Activated gamma-delta T cell treated with anti-CD3 and anti-CD28 coated beads, Interleukin-2, amount 50 U/mL, for 16 hours (primary cell): ENCODE data around the gene ZC3HAV1.
A peak's percentile ranks its signal among the peaks of the same experiment; 100 is the strongest.
"Not testable (repeated sequence)": the region's sequence is repeated elsewhere in the genome, so short reads cannot be mapped to it uniquely, and the experiment has no call there.

Experiments
- DNase-seq: peaks from one replicate; pipeline ENCODE4 v3.0.0-alpha.2; 2020; ENCODE audit warnings: low read depth

The ZC3HAV1 gene

DNA sequence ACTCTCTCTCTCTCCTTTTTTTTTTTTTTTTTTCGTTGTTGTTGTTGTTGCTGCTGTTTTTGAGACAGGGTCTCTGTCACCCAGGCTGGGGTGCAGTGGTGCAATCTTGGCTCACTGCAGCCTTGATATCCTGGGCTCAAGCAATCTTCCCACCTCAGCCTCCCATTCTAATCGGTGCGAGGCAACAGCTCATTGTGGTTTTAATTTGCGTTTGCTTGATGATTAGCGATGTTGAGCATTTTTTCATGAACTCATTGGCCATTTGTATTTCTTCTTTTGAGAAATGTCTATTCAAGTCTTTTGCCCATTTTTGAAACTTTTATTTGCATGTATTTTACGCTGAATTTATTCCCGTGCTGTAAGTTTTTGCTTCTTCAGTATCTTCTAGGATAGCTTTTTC lies 60.4 kb downstream of the ZC3HAV1 start:
- DNase-seq, result no peak

- no peak for DNase-seq
These were observed 61.5 kb downstream of the ZC3HAV1 start for GRCh38 chr7:139047970-139048369.

- DNase-seq, result no peak
These were observed 63.4 kb downstream of the ZC3HAV1 start for GRCh38 chr7:139046143-139046542.

- no peak for DNase-seq
These were observed 64.4 kb downstream of the ZC3HAV1 start for GRCh38 chr7:139044813-139045794.

GRCh38 chr7:139043823-139044812 lies 65.4 kb downstream of the ZC3HAV1 start:
- DNase-seq, result peak; percentile 76

DNA sequence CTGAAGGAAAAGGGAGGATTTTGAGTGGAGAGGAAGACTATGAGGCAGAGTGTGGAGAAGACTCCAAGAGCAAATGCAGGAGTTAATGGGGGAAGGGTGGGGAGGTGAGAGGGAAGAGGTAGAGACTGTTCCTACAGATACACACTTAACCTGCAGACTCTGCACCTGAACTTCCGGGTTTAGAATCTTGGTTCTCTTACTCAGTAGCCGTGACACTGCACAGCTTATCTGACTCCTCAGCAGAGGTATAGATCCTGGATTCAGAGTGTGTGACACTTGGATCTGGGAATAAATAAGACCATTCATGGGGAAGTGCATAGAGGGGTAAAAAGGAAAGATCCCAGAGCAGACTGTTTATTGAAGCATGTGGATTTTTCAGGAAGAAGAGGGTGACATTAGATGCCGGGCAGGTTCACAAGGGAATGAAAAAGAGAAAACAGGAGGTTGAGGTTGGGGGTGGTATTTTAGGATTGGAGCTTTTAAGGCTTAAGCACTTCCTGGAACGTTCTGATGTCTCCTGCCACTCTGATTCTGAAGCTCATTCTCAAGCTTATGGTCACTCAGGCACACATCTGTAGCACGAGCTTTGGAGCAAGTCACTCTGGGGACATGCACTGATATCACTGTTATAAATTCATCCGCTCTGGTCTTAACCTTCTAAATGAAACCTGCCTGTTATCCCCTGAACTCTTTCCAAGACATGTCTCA lies 68.0 kb downstream of the ZC3HAV1 start:
- no peak for DNase-seq

- no peak for DNase-seq
These were observed 70.8 kb downstream of the ZC3HAV1 start for GRCh38 chr7:139038691-139039090.

GRCh38 chr7:139036901-139037300 lies 72.6 kb downstream of the ZC3HAV1 start:
- no peak for DNase-seq

- peak; percentile 17 for DNase-seq
These were observed 73.8 kb downstream of the ZC3HAV1 start, which contains the start of gene ZC3HAV1L for GRCh38 chr7:139035586-139036353. Gene ZC3HAV1L, minus strand, starts transcription at chr7:139036042. Its CDS starts 25 bp downstream, at chr7:139036017.

GRCh38 chr7:139034855-139035585 lies 74.5 kb downstream of the ZC3HAV1 start:
- no peak for DNase-seq

DNA sequence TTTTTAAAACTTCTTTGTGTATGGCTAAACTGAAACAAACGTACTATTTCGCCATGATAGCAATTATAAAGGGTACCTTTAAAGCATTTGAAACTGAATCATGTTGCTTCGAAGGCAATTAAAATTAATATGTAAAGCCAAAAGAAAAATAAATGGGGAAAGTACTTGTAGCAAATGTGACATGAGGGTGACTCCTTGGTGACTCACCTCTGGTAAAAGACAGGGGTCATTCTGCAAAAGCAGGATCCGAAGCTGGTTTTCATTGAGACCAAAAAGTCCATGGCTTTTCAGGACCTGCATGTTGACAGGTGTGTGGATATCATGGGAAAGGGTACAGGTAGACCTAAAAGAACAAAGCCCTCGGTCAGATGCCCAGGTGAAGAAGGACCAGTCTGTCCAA lies 75.2 kb downstream of the ZC3HAV1 start:
- no peak for DNase-seq

GRCh38 chr7:139033346-139034114 lies 76.0 kb downstream of the ZC3HAV1 start:
- no peak for DNase-seq

GRCh38 chr7:139032473-139032872 lies 77.0 kb downstream of the ZC3HAV1 start:
- DNase-seq, result no peak

GRCh38 chr7:139029353-139029752 lies 80.2 kb downstream of the ZC3HAV1 start:
- DNase-seq, result no peak

DNA sequence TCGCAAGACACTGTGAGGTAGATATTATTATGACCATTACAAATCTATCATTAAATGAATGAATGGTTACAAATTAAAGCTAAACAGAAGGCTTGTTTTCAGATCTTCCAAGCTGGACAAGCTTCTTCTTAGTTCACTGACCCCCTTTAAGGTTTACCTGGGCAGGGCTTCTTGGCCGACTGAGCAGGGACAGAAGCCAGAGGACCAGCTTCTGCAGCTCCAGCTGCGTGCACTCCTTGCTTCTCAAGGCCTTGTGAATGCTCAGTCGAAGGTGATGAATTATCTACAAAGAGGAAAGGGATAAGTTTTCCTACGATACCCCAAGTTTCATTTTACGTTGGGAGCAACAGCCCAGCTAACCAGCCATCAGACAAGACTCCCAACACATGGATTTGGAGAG lies 83.0 kb downstream of the ZC3HAV1 start:
- no peak for DNase-seq

- DNase-seq, result not testable (repeated sequence)
These were observed 83.7 kb downstream of the ZC3HAV1 start for GRCh38 chr7:139025861-139026260.

DNA sequence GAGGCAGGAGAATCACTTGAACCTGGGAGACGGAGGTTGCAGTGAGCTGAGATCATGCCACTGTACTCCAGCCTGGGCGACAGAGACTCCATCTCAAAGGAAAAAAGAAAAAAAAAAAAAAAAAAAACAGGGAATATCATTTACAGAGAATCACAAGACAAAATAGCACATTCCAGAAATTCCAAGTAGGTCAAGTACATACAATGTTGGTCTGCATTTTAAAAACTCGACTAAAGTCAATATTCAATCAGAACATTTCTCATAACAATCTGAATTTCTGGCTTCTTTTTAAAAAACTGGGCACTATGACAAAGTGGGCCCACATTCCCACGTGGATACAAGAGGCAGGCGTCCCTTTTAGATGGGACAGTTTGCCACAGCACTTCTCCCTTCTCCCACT lies 86.4 kb downstream of the ZC3HAV1 start:
- no peak for DNase-seq

- DNase-seq, result no peak
These were observed 87.2 kb downstream of the ZC3HAV1 start for GRCh38 chr7:139022286-139022685.

DNA sequence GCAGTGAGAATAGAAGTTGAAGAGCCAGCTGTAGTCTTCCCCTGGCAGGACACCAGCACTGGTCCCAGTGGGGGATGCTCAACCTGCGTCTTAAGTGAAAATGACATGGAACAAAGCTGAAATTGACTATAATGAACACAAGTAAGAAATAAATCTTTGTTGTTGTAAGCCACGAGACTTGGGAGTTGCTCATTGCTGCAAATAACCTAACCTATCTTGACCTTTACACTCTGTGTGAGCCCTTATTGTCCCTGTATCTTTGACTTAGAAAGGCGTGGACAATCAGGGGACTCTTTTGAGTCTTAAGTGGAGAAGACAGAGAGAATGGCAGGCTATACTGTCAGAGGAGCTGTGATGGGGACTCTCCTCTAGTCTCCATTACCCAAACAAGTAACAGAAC lies 90.6 kb downstream of the ZC3HAV1 start:
- DNase-seq, result no peak
